22Rv1 (cell line): Measurements from ENCODE around the gene SCO2.
A peak's percentile ranks its signal among the peaks of the same experiment; 100 is the strongest.

ENCODE experiments used
- H3K27ac ChIP-seq: fragments of 450-650 bp; 2 replicates; pipeline ENCODE4 v1.5.1; 2017
- ZFX ChIP-seq: fragments of 450-650 bp; IDR thresholded peaks from 2 replicates; pipeline ENCODE4 v1.6.1; 2017; ENCODE audit warnings: antibody characterized with exemption, borderline replicate concordance
- TF ChIP-seq, protein P1 (sequence below): fragments of 450-650 bp; IDR thresholded peaks from 2 replicates; pipeline ENCODE4 v1.5.1; 2017; ENCODE audit warnings: mild to moderate bottlenecking

SCO2 gene

DNA sequence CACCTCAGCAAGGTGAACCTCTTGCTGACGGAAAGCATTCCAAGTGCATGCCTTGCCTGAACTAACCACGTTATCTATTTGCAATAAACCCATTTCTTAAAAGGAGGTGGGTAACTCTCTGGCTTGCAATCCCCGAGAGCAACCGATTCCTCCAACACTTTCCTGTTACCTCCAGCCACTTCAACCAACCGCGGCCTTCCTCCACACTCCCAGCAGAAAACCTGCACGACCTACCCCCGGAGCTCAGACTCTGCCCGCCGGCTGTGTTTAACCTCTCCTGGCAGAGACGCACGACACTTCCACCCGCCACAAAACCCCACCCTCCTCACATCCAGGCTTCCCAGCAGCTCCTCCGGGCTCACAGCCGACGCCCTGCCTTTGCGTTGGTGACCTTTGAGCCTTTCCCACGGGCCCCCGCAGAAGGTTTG, 708 bp downstream of the SCO2 start:
- H3K27ac ChIP-seq, result peak overlapping the region; percentile 99
- TF ChIP-seq, protein P1, sequence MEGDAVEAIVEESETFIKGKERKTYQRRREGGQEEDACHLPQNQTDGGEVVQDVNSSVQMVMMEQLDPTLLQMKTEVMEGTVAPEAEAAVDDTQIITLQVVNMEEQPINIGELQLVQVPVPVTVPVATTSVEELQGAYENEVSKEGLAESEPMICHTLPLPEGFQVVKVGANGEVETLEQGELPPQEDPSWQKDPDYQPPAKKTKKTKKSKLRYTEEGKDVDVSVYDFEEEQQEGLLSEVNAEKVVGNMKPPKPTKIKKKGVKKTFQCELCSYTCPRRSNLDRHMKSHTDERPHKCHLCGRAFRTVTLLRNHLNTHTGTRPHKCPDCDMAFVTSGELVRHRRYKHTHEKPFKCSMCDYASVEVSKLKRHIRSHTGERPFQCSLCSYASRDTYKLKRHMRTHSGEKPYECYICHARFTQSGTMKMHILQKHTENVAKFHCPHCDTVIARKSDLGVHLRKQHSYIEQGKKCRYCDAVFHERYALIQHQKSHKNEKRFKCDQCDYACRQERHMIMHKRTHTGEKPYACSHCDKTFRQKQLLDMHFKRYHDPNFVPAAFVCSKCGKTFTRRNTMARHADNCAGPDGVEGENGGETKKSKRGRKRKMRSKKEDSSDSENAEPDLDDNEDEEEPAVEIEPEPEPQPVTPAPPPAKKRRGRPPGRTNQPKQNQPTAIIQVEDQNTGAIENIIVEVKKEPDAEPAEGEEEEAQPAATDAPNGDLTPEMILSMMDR, result no peak

DNA sequence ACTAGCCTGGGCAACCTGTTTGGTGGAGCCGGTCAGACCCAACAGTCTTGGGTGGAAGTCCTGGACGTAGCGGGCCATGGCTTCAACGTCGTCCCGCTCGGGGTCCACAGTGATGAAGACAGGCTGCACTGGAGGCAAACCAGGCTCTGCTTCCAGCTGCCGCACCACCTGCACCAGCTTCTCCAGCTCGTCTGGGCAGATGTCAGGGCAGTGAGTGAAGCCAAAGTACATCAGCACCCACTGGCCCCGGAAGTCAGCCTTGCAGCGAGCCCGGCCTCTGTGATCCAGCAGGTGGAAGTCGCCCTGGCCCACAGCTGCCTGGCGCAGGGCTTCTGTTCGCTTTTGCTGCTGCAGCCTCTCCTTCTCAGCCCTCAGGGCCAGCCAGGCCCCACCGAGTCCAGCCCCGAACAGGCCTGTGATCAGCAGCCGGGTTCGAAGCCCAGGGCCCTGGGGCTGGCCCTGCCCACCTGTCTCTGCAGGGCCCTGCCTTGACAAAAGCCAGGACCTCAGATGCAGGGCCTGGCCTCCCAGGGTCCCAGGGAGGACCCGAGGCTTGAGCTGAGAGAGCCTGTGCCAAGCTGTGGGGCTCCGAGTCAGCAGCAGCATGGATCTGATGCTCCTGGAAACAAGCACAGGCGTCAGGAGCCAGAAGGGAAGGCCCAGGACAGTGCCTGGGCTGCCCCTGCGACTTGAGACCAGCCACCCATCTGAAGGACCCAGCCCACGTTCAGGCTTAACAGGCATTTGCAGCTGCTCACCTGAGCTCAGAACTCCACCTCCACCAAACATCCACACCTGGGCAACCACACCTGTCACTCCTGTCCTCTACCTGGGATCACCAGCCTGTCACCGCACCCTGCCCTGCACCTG, 1.4 kb downstream of the SCO2 start:
- H3K27ac ChIP-seq, result peak overlapping the region; percentile 99

DNA sequence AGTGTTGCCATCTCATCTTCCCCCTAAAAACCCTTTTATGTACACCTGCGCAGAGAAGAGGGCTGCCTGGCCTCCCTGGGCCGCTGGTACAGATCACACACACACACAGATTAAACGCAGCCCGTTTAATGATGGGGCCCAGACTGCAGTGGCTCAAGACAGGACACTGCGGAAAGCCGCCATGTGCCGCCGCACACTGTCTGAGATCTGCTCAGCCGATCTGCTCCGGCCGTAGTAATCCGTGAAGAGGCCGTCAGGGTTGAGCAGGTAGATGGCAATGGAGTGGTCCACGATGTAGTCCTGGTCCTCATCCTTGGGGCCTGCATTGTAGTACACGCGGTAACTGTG, 2.0 kb downstream of the SCO2 start:
- TF ChIP-seq, protein P1, result no peak
- TF ChIP-seq ZFX, result no peak
- peak overlapping the region; percentile 99 for H3K27ac ChIP-seq

More for the DNA sequence above, 1.4 kb downstream of the SCO2 start:
- TF ChIP-seq, protein P1, result no peak
- TF ChIP-seq ZFX, result no peak

DNA sequence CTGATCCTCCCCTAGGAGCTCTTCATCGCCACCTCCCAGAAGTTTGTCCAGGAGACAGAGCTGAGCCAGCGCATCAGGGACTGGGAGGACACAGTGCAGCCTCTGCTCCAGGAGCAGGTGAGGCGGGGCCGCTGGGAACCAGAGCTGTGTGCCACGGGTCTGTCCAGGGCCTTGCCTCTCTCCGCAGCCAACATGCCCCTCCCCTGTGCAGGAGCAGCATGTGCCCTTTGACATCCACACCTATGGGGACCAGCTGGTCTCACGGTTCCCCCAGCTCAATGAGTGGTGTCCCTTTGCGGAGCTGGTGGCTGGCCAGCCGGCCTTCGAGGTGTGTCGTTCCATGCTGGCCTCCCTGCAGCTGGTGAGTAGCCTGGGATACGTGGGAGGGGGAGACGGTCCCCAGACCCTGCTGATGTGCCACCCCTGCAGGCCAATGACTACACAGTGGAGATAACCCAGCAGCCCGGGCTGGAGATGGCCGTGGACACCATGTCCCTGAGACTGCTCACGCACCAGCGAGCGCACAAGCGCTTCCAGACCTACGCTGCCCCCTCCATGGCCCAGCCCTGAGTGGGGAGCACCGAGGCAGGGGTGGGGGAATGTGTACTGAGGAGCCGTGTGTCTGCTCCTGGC, 2.5 kb downstream of the SCO2 start:
- no peak for TF ChIP-seq ZFX
- TF ChIP-seq, protein P1, result no peak
- peak overlapping the region; percentile 99 for H3K27ac ChIP-seq

DNA sequence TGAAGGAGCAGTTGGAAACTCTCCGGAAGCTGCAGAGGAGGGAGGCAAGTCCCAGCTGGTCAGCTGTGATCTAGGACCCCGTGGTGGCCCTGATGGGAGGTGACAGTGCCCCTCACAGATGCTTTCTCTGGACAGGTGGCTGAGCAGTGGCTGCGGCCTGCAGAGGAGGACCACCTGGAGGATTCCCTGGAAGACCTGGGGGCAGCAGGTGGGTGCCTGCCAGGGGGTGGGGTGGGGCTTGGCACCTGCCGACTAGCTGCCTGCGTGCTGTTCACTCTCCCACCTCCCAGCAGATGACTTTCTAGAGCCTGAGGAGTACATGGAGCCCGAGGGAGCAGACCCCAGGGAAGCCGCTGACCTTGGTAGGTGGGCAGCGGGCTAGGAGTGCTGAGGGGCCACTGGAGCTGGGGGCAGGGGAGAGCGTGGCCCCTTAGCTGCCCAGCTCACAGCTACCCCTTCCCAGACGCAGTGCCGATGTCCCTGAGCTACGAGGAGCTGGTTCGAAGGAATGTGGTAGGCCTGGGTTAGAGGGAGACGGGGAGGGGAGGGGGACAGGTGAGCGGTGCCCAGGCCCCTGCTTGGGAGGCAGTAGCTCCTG, 3.1 kb downstream of the SCO2 start:
- no peak overlapping the region for H3K27ac ChIP-seq
- TF ChIP-seq, protein P1, result no peak

DNA sequence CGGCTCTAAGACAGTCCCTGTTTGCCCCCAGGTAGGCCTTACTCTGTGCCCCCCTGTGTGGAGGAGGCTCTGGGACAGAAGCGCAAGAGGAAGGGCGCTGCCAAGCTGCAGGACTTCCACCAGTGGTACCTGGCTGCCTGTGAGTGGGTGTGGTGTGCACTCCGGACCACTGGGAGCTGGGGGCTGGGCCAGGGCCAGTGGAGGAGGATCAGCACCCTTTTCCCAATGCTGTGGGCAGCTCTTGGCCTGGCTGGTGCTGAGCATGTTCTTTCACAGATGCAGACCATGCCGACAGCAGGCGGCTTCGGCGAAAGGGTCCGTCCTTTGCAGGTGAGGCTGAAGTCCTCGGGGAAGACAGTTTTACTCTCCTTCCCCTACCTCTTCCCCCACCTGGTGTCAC, 3.7 kb downstream of the SCO2 start:
- TF ChIP-seq, protein P1, result no peak
- no peak for TF ChIP-seq ZFX
- H3K27ac ChIP-seq, result no peak overlapping the region
